Measurements from ENCODE around the gene TMEM61.

DNA sequence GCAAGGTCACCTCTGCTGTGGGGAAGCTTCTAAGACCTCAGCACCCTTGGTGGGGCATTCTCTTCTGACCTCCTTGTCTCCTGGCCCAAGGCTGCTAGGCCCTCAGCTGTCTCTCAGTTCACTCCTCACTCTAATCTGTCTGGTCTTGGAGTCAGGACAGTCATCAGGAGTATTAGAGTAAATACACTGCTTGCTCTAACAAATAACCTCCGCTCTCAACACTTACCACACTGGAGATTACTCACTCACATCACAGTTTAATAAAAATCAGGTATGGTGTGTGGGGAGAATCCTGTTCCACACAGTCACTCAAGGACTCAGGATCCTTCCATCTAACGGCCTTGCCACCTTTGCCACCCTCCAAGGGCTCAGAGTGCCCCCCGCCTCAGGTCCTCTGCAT is 26.6 kb upstream of the TMEM61 start:
- TF ChIP-seq, protein P1, sequence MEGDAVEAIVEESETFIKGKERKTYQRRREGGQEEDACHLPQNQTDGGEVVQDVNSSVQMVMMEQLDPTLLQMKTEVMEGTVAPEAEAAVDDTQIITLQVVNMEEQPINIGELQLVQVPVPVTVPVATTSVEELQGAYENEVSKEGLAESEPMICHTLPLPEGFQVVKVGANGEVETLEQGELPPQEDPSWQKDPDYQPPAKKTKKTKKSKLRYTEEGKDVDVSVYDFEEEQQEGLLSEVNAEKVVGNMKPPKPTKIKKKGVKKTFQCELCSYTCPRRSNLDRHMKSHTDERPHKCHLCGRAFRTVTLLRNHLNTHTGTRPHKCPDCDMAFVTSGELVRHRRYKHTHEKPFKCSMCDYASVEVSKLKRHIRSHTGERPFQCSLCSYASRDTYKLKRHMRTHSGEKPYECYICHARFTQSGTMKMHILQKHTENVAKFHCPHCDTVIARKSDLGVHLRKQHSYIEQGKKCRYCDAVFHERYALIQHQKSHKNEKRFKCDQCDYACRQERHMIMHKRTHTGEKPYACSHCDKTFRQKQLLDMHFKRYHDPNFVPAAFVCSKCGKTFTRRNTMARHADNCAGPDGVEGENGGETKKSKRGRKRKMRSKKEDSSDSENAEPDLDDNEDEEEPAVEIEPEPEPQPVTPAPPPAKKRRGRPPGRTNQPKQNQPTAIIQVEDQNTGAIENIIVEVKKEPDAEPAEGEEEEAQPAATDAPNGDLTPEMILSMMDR (IDR thresholded peaks at IDR 0.05; ENCODE audit: low read depth, low read length), result no peak
- TF ChIP-seq EZH2phosphoT487 (IDR thresholded peaks at IDR 0.05; ENCODE audit: low read depth), result no peak

Data from OCI-LY3 (cell line).